ENCODE measurements around the gene PHF11.

- no peak for TF ChIP-seq CTCF (IDR thresholded peaks at IDR 0.05)
- TF ChIP-seq POLR2A (IDR thresholded peaks at IDR 0.05) = no peak
These were observed 40.8 kb upstream of the PHF11 start for GRCh38 chr13:49455007-49455398.
